Activated CD8-positive, alpha-beta T cell treated with anti-CD3 and anti-CD28 coated beads for 36 hours (primary cell): Measurements from ENCODE around the gene KLHL40. TPM values are rescaled to one million over a fixed set of nuclear protein-coding genes. Genes with fewer than 3 reads are reported as not detected.

Source experiments
- ATAC-seq: fragments of 200-7000 bp; cut with Tn5 transposase; one replicate; pipeline ENCODE4 v1.10.0; 2021; ENCODE audit warnings: mild to moderate bottlenecking, moderate library complexity
- CTCF ChIA-PET: fragments of 350-600 bp; sonication (Branson Sonifier 250); formaldehyde crosslinking; loops from one replicate; lab custom pipeline; 2021; ENCODE audit warnings: antibody characterized with exemption; lab: Charles Lee
- POLR2A ChIA-PET: fragments of 350-600 bp; sonication (Branson Sonifier 250); formaldehyde crosslinking; loops from one replicate; lab custom pipeline; 2021; ENCODE audit warnings: antibody characterized with exemption; lab: Charles Lee
- DNase-seq: peaks from one replicate; pipeline ENCODE4 v3.0.0-alpha.2; 2020
- H3K27ac Mint-ChIP-seq: one replicate; pipeline ENCODE4 v1.8.0; 2021; ENCODE audit warnings: mild to moderate bottlenecking, mixed read lengths
- H3K27me3 Mint-ChIP-seq: one replicate; pipeline ENCODE4 v1.8.0; 2021; ENCODE audit warnings: mixed read lengths
- H3K36me3 Mint-ChIP-seq: one replicate; pipeline ENCODE4 v1.8.0; 2021; ENCODE audit warnings: low read depth, mixed read lengths
- H3K4me1 Mint-ChIP-seq: one replicate; pipeline ENCODE4 v1.8.0; 2021; ENCODE audit warnings: low read depth, mixed read lengths
- H3K4me3 Mint-ChIP-seq: one replicate; pipeline ENCODE4 v1.8.0; 2021; ENCODE audit warnings: mild to moderate bottlenecking, moderate library complexity, mixed read lengths
- H3K9me3 Mint-ChIP-seq: one replicate; pipeline ENCODE4 v1.8.0; 2021; ENCODE audit warnings: mixed read lengths
- CTCF ChIP-seq: fragments of 200-600 bp; IDR thresholded peaks from one replicate; pipeline ENCODE4 v1.8.0; 2022; ENCODE audit warnings: antibody characterized with exemption, mild to moderate bottlenecking
- intact Hi-C: fragments of 100-400 bp; cut with micrococcal nuclease; formaldehyde crosslinking; loops from one replicate; pipeline ENCODE4 v1.10.0; 2022
- total RNA-seq, 2 experiments: library from RNA; stranded (reverse); gene quantifications; one replicate each; pipeline ENCODE4 v1.2.3, GENCODE V29; 2021

Gene KLHL40
- total RNA-seq, result not detected

DNA sequence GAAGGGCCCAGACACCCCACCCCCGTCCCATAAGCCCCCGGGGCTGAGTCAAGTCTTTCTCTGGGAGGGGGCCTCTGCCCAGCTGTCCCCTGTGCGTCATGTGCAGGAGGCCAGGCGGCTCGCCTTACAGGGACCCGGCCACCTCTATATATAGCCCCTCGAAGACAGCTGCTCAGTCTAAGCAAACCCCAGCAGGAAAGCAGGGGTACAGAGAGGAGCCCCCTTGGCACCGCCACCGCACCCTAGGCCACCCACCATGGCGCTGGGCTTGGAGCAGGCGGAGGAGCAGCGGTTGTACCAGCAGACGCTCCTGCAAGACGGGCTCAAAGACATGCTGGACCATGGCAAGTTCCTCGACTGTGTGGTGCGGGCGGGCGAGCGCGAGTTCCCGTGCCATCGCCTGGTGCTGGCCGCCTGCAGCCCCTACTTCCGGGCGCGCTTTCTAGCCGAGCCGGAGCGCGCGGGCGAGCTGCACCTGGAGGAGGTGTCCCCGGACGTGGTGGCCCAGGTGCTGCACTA, at the start of gene KLHL40:
KLHL40 (plus strand) TSS at position 175 of the 519 bp plus-strand sequence; CDS start at position 257, 82 bp downstream.
- intact Hi-C loops, result no loop called here
- Mint-ChIP-seq H3K4me1 (no peaks in the 10 kb centered on the region), H3K27ac (no peak within 1 kb of the TSS), H3K36me3 (no peaks in the 10 kb centered on the region), H3K27me3 (peaks cover 9% of the 10 kb centered on the region), H3K4me3 (no peak within 1 kb of the TSS), H3K9me3 (no peaks in the 10 kb centered on the region)
- CTCF ChIA-PET, result no interaction called here
- no peak for TF ChIP-seq CTCF
- ATAC-seq, result no peak
- POLR2A ChIA-PET, result no interaction called here
- no peak for DNase-seq

DNA sequence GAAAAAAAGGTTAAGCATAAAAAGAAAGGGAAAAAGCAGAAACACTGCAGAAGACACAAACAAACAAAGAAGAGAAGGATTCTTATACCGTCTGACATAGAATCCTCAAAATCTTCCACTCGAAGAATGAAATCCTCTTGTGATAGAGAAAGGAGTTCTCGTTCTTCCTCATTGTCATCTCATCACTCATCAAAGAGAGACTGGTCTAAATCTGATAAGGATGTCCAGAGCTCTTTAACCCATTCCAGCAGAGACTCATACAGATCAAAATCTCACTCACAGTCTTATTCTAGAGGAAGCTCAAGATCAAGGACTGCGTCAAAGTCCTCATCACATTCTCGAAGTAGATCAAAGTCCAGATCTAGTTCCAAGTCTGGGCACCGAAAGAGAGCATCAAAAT, 48.3 kb upstream of the KLHL40 start:
- POLR2A ChIA-PET, result interaction anchor here (0.6 to 2.2 kb wide), 5 partner anchors 11 to 99 kb away, joined by 3 to 18 read pairs (median 4); partner anchors contain the start of genes NKTR, SEC22C and SS18L2
- Mint-ChIP-seq H3K27ac (no peak overlapping the region), H3K4me3 (no peak overlapping the region), H3K27me3 (no peaks in the 10 kb centered on the region), H3K4me1 (peaks cover 10% of the 10 kb centered on the region), H3K36me3 (peaks cover 27% of the 10 kb centered on the region), H3K9me3 (no peaks in the 10 kb centered on the region)
- DNase-seq, result no peak
- CTCF ChIA-PET, result interaction anchor here (1.1 to 2.8 kb wide), 7 partner anchors 11 to 55 kb away, joined by 4 to 18 read pairs (median 5); partner anchors contain the start of genes NKTR, SEC22C and SS18L2
- ATAC-seq, result no peak
- intact Hi-C loops, result loop anchor here (5.0 kb wide), 1 partner anchor 35 kb away; the partner anchor contains the start of gene NKTR
- TF ChIP-seq CTCF, result no peak

- Mint-ChIP-seq H3K36me3 (peaks cover 33% of the 10 kb centered on the region), H3K4me1 (peaks cover 10% of the 10 kb centered on the region), H3K27ac (no peak overlapping the region), H3K27me3 (no peaks in the 10 kb centered on the region), H3K9me3 (no peaks in the 10 kb centered on the region), H3K4me3 (no peak overlapping the region)
- ChIA-PET POLR2A (interaction anchor here (0.9 kb wide), 1 partner anchor 47 kb away, joined by 3 read pairs; no protein-coding TSS in a partner anchor), CTCF (interaction anchor here (1.1 to 2.8 kb wide), 4 partner anchors 16 to 57 kb away, joined by 3 to 18 read pairs (median 13); partner anchors contain the start of genes NKTR and SEC22C)
- no peak for TF ChIP-seq CTCF
- ATAC-seq (peak; percentile 76), DNase-seq (peak; percentile 60)
- intact Hi-C loops, result loop anchor here (5.0 kb wide), 1 partner anchor 36 kb away; the partner anchor contains the start of gene NKTR
Measured at GRCh38 chr3:42638339-42638842, 46.9 kb upstream of the KLHL40 start.

GRCh38 chr3:42639192-42639591, 46.1 kb upstream of the KLHL40 start:
- TF ChIP-seq CTCF, result no peak
- no peaks in the 10 kb centered on the region for H3K27me3 Mint-ChIP-seq
- no peaks in the 10 kb centered on the region for H3K9me3 Mint-ChIP-seq
- peaks cover 7% of the 10 kb centered on the region for H3K4me1 Mint-ChIP-seq
- H3K36me3 Mint-ChIP-seq, result peaks cover 29% of the 10 kb centered on the region
- ChIA-PET POLR2A (interaction anchor here (0.7 to 1.1 kb wide), 2 partner anchors 38 to 112 kb away, joined by 3 to 4 read pairs; partner anchors contain the start of gene NKTR), CTCF (no interaction called here)
- H3K4me3 Mint-ChIP-seq, result no peak overlapping the region
- no peak overlapping the region for H3K27ac Mint-ChIP-seq
- no peak for ATAC-seq
- DNase-seq, result no peak
- intact Hi-C loops, result loop anchor here (5.0 kb wide), 1 partner anchor 37 kb away; the partner anchor contains the start of gene NKTR

DNA sequence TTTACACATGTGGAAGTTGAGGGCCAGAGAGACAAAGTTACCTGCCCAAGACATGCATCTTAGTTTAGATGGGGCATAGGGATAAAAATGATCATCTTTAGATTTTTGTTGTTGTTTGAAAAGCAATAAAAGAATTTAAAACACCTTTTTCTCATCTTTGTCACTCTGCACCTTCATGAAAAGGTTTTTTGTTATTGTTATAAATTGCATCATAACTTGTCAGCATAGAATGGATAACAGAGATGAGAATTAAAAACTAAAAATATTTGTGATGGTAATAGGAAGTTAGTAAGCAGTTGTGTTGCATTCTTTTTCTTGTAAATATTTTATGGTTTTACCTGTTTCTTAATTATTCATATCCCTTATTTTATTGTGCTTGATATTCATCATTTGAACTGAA, 45.2 kb upstream of the KLHL40 start:
- peaks cover 5% of the 10 kb centered on the region for H3K4me1 Mint-ChIP-seq
- no peak for TF ChIP-seq CTCF
- no peak overlapping the region for H3K27ac Mint-ChIP-seq
- ChIA-PET POLR2A (interaction anchor here (1.1 to 1.8 kb wide), 2 partner anchors 14 to 39 kb away, joined by 3 to 4 read pairs; partner anchors contain the start of gene NKTR), CTCF (no interaction called here)
- no peaks in the 10 kb centered on the region for H3K27me3 Mint-ChIP-seq
- DNase-seq (no peak), ATAC-seq (no peak)
- H3K36me3 Mint-ChIP-seq, result peaks cover 35% of the 10 kb centered on the region
- intact Hi-C loops, result no loop called here
- no peak overlapping the region for H3K4me3 Mint-ChIP-seq
- no peaks in the 10 kb centered on the region for H3K9me3 Mint-ChIP-seq
